ENCODE measurements around the gene ZNF425. TPM values are rescaled to one million over a fixed set of nuclear protein-coding genes. Genes with fewer than 3 reads are reported as not detected.

ZNF425 gene
- polyA plus RNA-seq, 4 donors, result 0.45 to 3.9 (median 0.76) TPM

DNA sequence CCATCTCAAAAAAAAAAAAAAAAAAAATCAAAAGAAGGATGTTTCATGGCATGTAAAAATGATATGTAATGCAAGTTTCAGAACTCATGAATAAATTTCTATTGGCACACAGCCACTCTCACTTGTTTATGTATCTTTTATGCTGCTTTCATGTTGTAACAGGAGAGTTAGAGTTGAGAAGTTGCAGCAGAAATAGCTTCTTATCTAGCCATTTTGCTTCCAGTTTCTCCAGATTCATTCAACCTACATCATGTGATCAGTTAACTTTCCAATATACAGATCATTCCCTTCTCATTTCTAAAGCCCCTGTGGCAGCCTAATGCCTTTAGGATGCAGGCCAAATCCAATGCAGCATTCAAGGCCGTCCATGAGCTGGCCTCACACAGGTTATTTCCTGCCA, 66.0 kb downstream of the ZNF425 start:
- Histone ChIP-seq H3K27ac (ENCODE audit: low read depth in 1 of 3, low read length in 2 of 3) (no peak overlapping the region), H3K4me3 (ENCODE audit: low read depth in 1 of 3, low read length in 3 of 3) (no peak overlapping the region), H3K4me1 (ENCODE audit: control insufficient read depth in 3 of 3, insufficient read depth in 2 of 3, low read depth in 1 of 3, low read length in 2 of 3) (no peaks in the 10 kb centered on the region), H3K36me3 (ENCODE audit: control insufficient read depth in 3 of 3, insufficient read depth in 2 of 3, low read depth in 1 of 3, low read length in 3 of 3) (no peaks in the 10 kb centered on the region), H3K27me3 (ENCODE audit: control insufficient read depth in 3 of 3, insufficient read depth in 3 of 3, low read length in 3 of 3) (no peaks in the 10 kb centered on the region), H3K9me3 (ENCODE audit: control insufficient read depth in 2 of 2, insufficient read depth in 1 of 2, low read depth in 1 of 2, low read length in 1 of 2) (no peaks in the 10 kb centered on the region)
- DNase-seq, result no peak
- 52 to 81% (median 60%) methylated on average over 1 of the region's 1 CpG for WGBS, 3 donors
- no peak for FAIRE-seq

DNA sequence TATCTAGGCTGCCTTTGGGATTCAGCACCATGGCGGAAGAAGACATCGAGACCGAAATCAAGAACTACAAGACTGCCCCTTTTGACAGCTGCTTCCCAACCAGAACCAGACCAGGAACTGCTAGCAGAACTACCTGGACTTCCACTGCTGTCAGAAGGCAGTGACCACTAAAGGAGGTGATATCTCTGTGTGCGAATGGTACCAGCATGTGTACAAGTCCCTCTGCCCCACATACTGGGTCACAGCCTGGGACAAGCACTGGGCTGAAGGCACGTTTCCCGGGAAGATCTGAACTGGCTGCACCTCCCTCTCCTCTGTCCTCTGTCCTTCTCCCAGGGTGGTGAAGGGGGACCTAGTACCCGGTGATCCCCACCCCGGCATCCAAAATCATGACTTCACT, 72.2 kb downstream of the ZNF425 start:
- Histone ChIP-seq H3K27me3 (ENCODE audit: control insufficient read depth in 3 of 3, insufficient read depth in 3 of 3, low read length in 3 of 3) (peaks cover 0 to 2% (median 0%) of the 10 kb centered on the region in 3 donors), H3K27ac (ENCODE audit: low read depth in 1 of 3, low read length in 2 of 3) (no peak overlapping the region), H3K9me3 (ENCODE audit: control insufficient read depth in 2 of 2, insufficient read depth in 1 of 2, low read depth in 1 of 2, low read length in 1 of 2) (no peaks in the 10 kb centered on the region), H3K4me1 (ENCODE audit: control insufficient read depth in 3 of 3, insufficient read depth in 2 of 3, low read depth in 1 of 3, low read length in 2 of 3) (no peaks in the 10 kb centered on the region), H3K36me3 (ENCODE audit: control insufficient read depth in 3 of 3, insufficient read depth in 2 of 3, low read depth in 1 of 3, low read length in 3 of 3) (no peaks in the 10 kb centered on the region), H3K4me3 (ENCODE audit: low read depth in 1 of 3, low read length in 3 of 3) (no peak overlapping the region)
- 87 to 93% (median 91%) methylated on average over 8 of the region's 8 CpGs for WGBS, 3 donors
- no peak for FAIRE-seq
- DNase-seq, result no peak

DNA sequence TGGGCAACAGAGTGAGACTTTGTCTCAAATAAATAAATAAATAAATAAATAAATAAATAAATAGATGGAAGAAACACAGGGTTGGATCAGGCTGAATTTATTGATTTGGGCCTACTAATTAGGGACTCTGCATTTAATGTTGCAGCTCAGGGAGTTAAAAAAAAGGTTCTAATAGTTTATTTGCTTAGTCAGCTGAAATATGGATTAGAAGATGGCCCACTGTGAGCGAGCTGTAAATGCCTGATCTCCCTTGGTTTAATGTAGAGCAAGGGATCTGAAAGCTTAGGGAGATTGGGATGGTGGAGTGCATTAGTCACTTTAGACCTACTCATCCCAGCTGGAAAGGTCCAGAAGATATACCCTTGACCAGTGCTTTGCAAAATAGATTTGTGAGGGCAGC, 72.7 kb downstream of the ZNF425 start:
- no peak for DNase-seq
- Histone ChIP-seq H3K27ac (ENCODE audit: low read depth in 1 of 3, low read length in 2 of 3) (no peak overlapping the region), H3K9me3 (ENCODE audit: control insufficient read depth in 2 of 2, insufficient read depth in 1 of 2, low read depth in 1 of 2, low read length in 1 of 2) (no peaks in the 10 kb centered on the region), H3K4me1 (ENCODE audit: control insufficient read depth in 3 of 3, insufficient read depth in 2 of 3, low read depth in 1 of 3, low read length in 2 of 3) (no peaks in the 10 kb centered on the region), H3K4me3 (ENCODE audit: low read depth in 1 of 3, low read length in 3 of 3) (no peak overlapping the region), H3K36me3 (ENCODE audit: control insufficient read depth in 3 of 3, insufficient read depth in 2 of 3, low read depth in 1 of 3, low read length in 3 of 3) (no peaks in the 10 kb centered on the region), H3K27me3 (ENCODE audit: control insufficient read depth in 3 of 3, insufficient read depth in 3 of 3, low read length in 3 of 3) (peaks cover 0 to 2% (median 0%) of the 10 kb centered on the region in 3 donors)
- WGBS, 3 donors, result 93 to 94% (median 93%) methylated on average over 1 of the region's 1 CpG
- no peak for FAIRE-seq

Other genes with a start within 250 kb of the ZNF425 start
- gene EZH2, start 242.0 kb downstream of the ZNF425 start, polyA plus RNA-seq, result 10 to 100 TPM in 2 of 4 donors, 1 to 10 TPM in 2; 5.4 to 17.6 (median 10.9) TPM
- 100 to 1,000 TPM in 2 of 4 donors, 10 to 100 TPM in 2; 19.9 to 239 (median 84.4) TPM for gene PDIA4, start 97.8 kb downstream of the ZNF425 start, polyA plus RNA-seq
- 1 to 10 TPM; 2.5 to 8.3 (median 3.2) TPM for gene ZNF786, start 35.6 kb downstream of the ZNF425 start, polyA plus RNA-seq
- 1 to 10 TPM; 2.2 to 9.9 (median 3.2) TPM for gene ZNF398, start 21.1 kb upstream of the ZNF425 start, polyA plus RNA-seq
- 10 to 100 TPM; 11.1 to 28.4 (median 15.3) TPM for gene ZNF282, start 69.2 kb upstream of the ZNF425 start, polyA plus RNA-seq
- 10 to 100 TPM in 3 of 4 donors, 1 to 10 TPM in 1; 9.0 to 17.3 (median 15.6) TPM for gene ZNF212, start 113.3 kb upstream of the ZNF425 start, polyA plus RNA-seq
- 1 to 10 TPM; 3.2 to 9.8 (median 5.0) TPM for gene ZNF783, start 135.9 kb upstream of the ZNF425 start, polyA plus RNA-seq

Data from small intestine (tissue), 7 donors.